Heart left ventricle (tissue), 13 donors: ENCODE measurements around the gene ROBO1.

ENCODE experiments used
- CTCF ChIP-seq, 12 donors: fragments of 200-600 bp; sonication (generic) in 4 of 12; IDR thresholded peaks; one replicate each; pipeline versions ENCODE4 v1.5.0 to v1.8.0; 2018 to 2022; ENCODE audit warnings: antibody characterized with exemption in 12 of 12, mild to moderate bottlenecking in 5 of 12
- POLR2A ChIP-seq, 2 donors: fragments of 450-650 bp; IDR thresholded peaks; one replicate each; pipeline ENCODE4 v1.6.1; 2017; ENCODE audit warnings: antibody characterized with exemption in 2 of 2, mild to moderate bottlenecking in 2 of 2, moderate library complexity in 2 of 2
- donor health status: ischemic (EF 13 %, LVEDD 7.1; RV severe dilation, severe dysfunction).
- donor health status: DM: no; HTN: yes; CAD: no.
- donor health status: DM: no; HTN: no; CAD: no.
- donor health status: ischemic (EF 25% LVEDD 6.9; RV normal size, moderate dysfunction).
- donor health status: ischemic (EF 25% LVEDD 5.7; RV mildly dilated, moderate dysfunction).
- donor health status: ischemic (EF 35%, LVEDD 5.7; RV mildly dilated, moderate dysfunction).
- donor health status: nonischemic (EF 11% LVEDD 7.7; RV severe dilation, severe dysfunction).
- donor health status: DM: yes; HTN: yes; CAD: no.
- donor health status: PGD.
- donor health status: ischemic (EF 29% LVEDD 5.4; RV normal size, mild dysfunction).
- donor health status: nonischemic (EF 23%, LVEDD 6.1; RV moderate dilation, normal function).

- TF ChIP-seq CTCF (IDR thresholded peaks at IDR 0.05) (no peak), POLR2A (IDR thresholded peaks at IDR 0.05) (no peak)
These were observed 774.4 kb downstream of the ROBO1 start for GRCh38 chr3:78993375-78993774.
